ENCODE data around the gene KLHL29. TPM values are rescaled to one million over a fixed set of nuclear protein-coding genes. Genes with fewer than 3 reads are reported as not detected.

KLHL29 gene
- total RNA-seq, 4 donors from 2014 or later = 10.1 to 27.3 (median 15.7) TPM

DNA sequence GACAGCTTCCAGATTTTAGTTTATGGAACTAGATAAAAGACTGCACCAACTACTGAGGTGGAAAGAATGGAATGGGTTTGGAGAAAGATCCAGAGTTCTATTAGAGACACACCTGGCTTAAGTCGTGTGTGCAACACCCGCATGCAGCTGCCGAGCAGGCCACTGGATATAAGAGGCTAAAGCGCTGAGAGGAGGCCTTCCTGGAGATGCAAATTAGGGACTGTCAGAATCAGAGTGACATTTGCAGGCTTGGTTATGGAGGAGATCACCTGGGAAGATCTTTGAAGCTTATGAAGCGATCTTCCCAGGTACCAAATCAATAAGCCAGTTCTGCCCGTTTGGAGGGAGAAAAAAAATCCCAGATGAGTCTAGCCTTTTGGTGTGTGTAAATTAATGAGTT is 30.4 kb upstream of the KLHL29 start:
- DNase-seq (ENCODE audit: low spot score in 2 of 2) = peak in 1 of 2 donors; percentile 29
- no peak for TF ChIP-seq POLR2A (IDR thresholded peaks at IDR 0.05)
- TF ChIP-seq CTCF (IDR thresholded peaks at IDR 0.05) = no peak
- H3K4me3 ChIP-seq (ENCODE audit: low read depth, poor library complexity, severe bottlenecking) = no peak overlapping the region
- 94% methylated on average over 6 of the region's 6 CpGs for WGBS, 2 donors
- intact Hi-C loops (cut with DNase I; ENCODE audit: low total_unique reads) = no loop called here

- intact Hi-C loops (cut with DNase I; ENCODE audit: low total_unique reads) = no loop called here
- 64 to 66% methylated on average over 4 of the region's 4 CpGs for WGBS, 2 donors
- DNase-seq (ENCODE audit: low spot score in 2 of 2) = no peak
- no peak overlapping the region for H3K4me3 ChIP-seq (ENCODE audit: low read depth, poor library complexity, severe bottlenecking)
- TF ChIP-seq CTCF (IDR thresholded peaks at IDR 0.05) (no peak), POLR2A (IDR thresholded peaks at IDR 0.05) (no peak)
Observed at GRCh38 chr2:23355001-23355400, 30.0 kb upstream of the KLHL29 start.

DNA sequence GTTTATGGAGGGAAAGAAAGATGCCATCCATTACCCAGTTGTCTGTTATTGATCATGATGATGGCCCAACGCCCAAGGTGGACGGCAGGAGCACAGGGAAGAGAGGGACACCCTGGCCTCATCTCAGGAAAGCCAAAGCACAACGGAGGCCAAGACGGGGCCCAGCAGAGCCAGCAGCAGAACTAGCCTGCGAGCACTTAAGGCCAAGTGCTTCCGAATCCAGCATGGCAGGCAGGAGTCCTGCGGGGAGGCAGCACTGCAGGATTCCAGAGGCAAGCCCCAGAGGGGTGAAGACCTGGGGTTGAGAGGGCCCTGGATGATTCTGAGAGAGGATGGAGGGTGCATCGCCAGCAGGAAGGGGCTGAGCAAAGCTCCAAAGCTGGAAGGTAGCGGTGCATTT is 28.3 kb upstream of the KLHL29 start:
- DNase-seq (ENCODE audit: low spot score in 2 of 2) = no peak
- intact Hi-C loops (cut with DNase I; ENCODE audit: low total_unique reads) = no loop called here
- no peak for TF ChIP-seq POLR2A (IDR thresholded peaks at IDR 0.05)
- TF ChIP-seq CTCF (IDR thresholded peaks at IDR 0.05) = no peak
- no peak overlapping the region for H3K4me3 ChIP-seq (ENCODE audit: low read depth, poor library complexity, severe bottlenecking)
- 96 to 98% methylated on average over 9 of the region's 9 CpGs for WGBS, 2 donors

GRCh38 chr2:23359631-23360567 is 25.1 kb upstream of the KLHL29 start:
- peak in 1 of 2 donors; percentile 54 for DNase-seq (ENCODE audit: low spot score in 2 of 2)
- 92 to 94% methylated on average over 19 of the region's 19 CpGs for WGBS, 2 donors
- TF ChIP-seq POLR2A (IDR thresholded peaks at IDR 0.05) = no peak
- TF ChIP-seq CTCF (IDR thresholded peaks at IDR 0.05) = no peak
- H3K4me3 ChIP-seq (ENCODE audit: low read depth, poor library complexity, severe bottlenecking) = no peak overlapping the region
- intact Hi-C loops (cut with DNase I; ENCODE audit: low total_unique reads) = no loop called here

GRCh38 chr2:23360571-23361125 is 24.3 kb upstream of the KLHL29 start:
- intact Hi-C loops (cut with DNase I; ENCODE audit: low total_unique reads) = no loop called here
- TF ChIP-seq CTCF (IDR thresholded peaks at IDR 0.05) = no peak
- no peak for TF ChIP-seq POLR2A (IDR thresholded peaks at IDR 0.05)
- peak in 1 of 2 donors; percentile 77 for DNase-seq (ENCODE audit: low spot score in 2 of 2)
- no peak overlapping the region for H3K4me3 ChIP-seq (ENCODE audit: low read depth, poor library complexity, severe bottlenecking)
- WGBS, 2 donors = 72 to 77% methylated on average over 13 of the region's 13 CpGs
